GM08714 (cell line): ENCODE data around the gene ULBP2.
A peak's percentile ranks its signal among the peaks of the same experiment; 100 is the strongest.
"Not testable (repeated sequence)": the region's sequence is repeated elsewhere in the genome, so short reads cannot be mapped to it uniquely, and the experiment has no call there.

ENCODE experiments used
- H3K4me3 ChIP-seq: fragments of 200-500 bp; sonication (Bioruptor generic); 2 replicates; pipeline ENCODE4 v1.5.1; 2014; ENCODE audit warnings: mild to moderate bottlenecking, low read length, inconsistent platforms
- ZNF274 ChIP-seq: IDR thresholded peaks from 2 replicates; pipeline ENCODE4 v1.6.1; 2012; ENCODE audit warnings: mild to moderate bottlenecking, low read depth, low read length

The ULBP2 gene

GRCh38 chr6:149962461-149963211 is 20.8 kb downstream of the ULBP2 start:
- no peak for TF ChIP-seq ZNF274
- H3K4me3 ChIP-seq: no peak overlapping the region

DNA sequence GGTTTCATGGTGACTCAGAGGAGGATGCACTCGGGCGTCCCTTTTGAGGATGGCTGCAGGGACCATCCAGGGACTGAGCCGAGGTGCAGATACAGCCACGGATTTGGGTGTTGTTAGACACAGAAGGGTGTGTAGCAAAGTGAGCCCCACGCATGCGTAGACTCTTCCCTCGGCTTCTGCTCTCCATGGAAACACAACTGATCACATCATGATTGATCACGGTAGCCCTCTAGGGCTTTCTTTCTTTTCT is 21.3 kb downstream of the ULBP2 start:
- H3K4me3 ChIP-seq: no peak overlapping the region
- no peak for TF ChIP-seq ZNF274

DNA sequence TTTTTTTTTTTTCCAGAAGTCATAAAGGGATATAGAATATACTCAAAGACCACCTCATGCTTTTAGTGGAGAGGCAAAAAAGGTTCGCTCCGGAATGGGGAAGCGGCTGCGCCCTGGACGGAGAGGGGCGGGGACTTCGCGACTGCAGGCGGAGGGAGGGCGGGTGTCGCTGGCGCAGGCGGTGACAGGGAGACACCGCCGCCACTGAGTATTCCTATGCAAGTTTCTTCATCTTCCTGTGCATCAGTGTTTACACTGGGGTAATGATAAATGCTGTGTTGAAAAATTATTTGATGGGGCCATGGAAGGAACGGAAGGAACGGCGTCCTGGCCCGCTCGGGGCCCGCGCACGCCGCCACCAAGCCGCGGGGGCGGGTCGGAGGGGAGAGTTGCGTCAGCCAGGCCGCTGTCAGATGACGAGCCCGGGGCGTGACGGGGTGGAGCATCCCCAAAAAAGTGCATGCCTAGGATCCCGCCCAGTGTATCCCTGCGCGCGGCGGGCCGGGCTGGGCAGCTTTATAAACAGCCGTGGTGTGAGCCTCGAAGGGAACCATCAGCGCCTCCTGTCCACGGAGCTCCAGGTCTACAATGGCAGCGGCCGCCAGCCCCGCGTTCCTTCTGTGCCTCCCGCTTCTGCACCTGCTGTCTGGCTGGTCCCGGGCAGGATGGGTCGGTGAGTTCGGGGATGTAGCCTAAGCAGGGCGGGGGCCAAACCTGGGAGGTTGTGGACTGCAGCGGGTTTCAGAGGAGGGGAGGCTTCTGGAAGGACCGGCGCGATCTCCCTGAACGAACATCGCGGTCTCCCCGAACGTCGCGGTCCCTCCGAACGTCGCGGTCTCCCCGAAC is 21.9 kb downstream of the ULBP2 start, which contains the start of gene ULBP1:
ULBP1 (plus strand) TSS at position 482 of the 846 bp plus-strand sequence; CDS start at position 589, 107 bp downstream.
- no peak for TF ChIP-seq ZNF274
- H3K4me3 ChIP-seq: peak within 1 kb of the TSS; percentile 13; the same call in 1 of the 2 replicates

DNA sequence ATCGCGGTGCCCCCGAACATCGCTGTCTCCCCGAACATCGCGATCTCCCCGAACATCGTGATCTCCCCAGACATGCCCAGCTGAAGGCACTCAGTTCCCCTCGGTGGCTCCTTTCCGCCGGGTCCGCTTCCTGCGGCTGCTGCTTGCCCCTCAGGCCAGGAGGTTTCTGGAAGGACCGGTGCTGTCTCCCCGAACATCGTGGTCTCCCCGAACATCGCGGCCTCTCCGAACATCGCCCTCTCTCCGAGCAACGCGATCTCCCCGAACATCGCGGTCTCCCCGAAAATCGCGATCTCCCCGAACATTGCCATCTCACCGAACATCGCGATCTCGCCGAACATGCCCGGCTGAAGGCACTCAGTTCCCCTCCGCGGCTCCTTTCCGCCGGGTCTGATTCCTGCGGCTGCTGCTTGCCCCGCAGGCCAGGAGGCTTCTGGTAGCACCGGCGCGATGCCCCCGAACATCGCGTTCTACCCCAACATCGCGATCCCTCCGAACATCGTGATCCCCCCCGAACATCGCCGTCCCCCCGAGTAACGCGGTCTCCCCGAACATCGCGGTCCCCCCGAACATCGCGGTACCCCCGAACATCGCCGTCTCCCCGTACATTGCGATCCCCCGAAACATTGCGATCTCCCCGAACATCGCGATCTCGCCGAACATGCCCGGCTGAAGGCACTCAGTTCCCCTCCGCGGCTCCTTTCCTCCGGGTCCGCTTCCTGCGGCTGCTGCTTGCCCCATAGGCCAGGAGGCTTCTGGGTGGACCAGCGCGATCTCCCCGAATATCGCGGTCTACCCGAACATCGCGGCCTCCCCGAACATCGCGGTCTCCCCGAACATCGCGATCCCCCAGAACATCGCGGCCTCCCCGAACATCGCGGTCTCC is 22.7 kb downstream of the ULBP2 start:
- no peak overlapping the region for H3K4me3 ChIP-seq
- TF ChIP-seq ZNF274: no peak

GRCh38 chr6:149965194-149966020 is 23.6 kb downstream of the ULBP2 start:
- TF ChIP-seq ZNF274: no peak
- H3K4me3 ChIP-seq: no peak overlapping the region

GRCh38 chr6:149966319-149966718 is 24.5 kb downstream of the ULBP2 start:
- not testable (repeated sequence) for H3K4me3 ChIP-seq

- H3K4me3 ChIP-seq: no peak overlapping the region
- no peak for TF ChIP-seq ZNF274
Observed at GRCh38 chr6:149967591-149967990, 25.8 kb downstream of the ULBP2 start.

GRCh38 chr6:149967999-149968398 is 26.2 kb downstream of the ULBP2 start:
- H3K4me3 ChIP-seq: not testable (repeated sequence)

GRCh38 chr6:149968909-149969308 is 27.1 kb downstream of the ULBP2 start:
- H3K4me3 ChIP-seq: not testable (repeated sequence)

GRCh38 chr6:149969635-149970034 is 27.8 kb downstream of the ULBP2 start:
- H3K4me3 ChIP-seq: no peak overlapping the region
- TF ChIP-seq ZNF274: no peak

DNA sequence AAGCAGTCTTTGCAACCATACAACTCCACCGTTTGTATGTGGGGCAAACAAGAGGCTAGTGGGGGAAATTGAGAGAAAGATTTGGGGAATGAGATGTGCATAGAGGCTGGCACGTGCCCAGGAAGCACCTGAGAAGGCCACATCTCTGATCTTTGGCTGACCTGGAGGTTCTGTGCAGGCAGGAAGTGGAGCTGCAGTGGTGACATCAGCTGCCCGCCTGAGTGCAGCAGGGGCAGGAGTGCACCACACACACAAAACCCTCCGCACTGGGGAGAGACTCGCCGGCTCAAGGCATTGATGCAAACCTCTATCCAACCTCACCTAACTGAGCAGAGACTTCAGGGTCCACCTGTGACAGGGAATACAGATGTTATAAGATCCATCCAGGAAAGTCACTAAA is 32.6 kb downstream of the ULBP2 start:
- H3K4me3 ChIP-seq: not testable (repeated sequence)

DNA sequence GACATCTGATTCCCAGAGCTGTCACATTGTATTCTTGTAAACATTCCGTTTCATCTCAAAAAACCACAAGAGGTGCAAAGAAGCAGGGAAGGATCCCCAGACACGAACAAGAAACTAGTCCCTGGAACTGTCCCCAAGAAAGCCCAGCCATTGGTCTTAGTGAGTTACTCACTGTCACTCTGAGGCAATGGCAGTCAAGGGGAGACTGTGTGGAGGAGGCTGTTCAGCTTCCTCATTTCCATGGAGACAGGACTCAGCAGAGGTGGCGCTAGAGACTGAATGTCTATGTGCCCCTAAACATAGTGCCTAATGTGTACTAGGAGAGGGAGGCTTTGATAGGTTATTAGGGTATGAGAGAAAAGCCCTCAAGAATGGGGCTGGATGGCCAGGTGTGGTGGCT is 33.0 kb downstream of the ULBP2 start:
- no peak overlapping the region for H3K4me3 ChIP-seq
- TF ChIP-seq ZNF274: no peak

- no peak for TF ChIP-seq ZNF274
- H3K4me3 ChIP-seq: no peak overlapping the region
Observed at GRCh38 chr6:149975400-149975799, 33.6 kb downstream of the ULBP2 start.

DNA sequence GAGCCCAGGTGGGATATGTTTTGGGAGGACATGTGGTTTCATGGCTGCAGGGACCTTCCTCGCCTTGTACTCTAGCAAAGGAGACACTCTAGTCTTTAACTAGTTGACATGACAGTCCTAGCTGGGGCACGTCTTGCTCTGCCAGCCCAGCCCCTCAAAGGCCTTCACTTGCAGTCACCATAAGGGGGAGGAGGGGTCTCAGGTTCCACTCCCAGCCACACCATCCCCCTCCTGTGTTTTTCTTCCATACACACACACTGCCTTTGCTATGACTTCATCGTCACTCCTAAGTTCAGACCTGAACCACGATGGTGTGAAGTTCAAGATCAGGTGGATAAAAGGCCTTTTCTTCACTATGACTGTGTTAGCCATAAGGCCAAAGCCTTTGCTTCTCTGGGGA is 35.4 kb downstream of the ULBP2 start:
- no peak overlapping the region for H3K4me3 ChIP-seq
- no peak for TF ChIP-seq ZNF274
